HG03196 (cell line): Measurements from ENCODE around the gene GLT8D1.
A peak's percentile ranks its signal among the peaks of the same experiment; 100 is the strongest.

Experiments used
- ATAC-seq: cut with Tn5 transposase; IDR thresholded peaks from one replicate; pipeline ENCODE4 v1.9.1; 2021; ENCODE audit not compliant: unreplicated experiment

The GLT8D1 gene

GRCh38 chr3:52712291-52713212 lies 7.0 kb upstream of the GLT8D1 start:
- ATAC-seq: no peak

GRCh38 chr3:52710512-52710911 lies 4.9 kb upstream of the GLT8D1 start:
- ATAC-seq: no peak

GRCh38 chr3:52707585-52707984 lies 2.0 kb upstream of the GLT8D1 start:
- no peak for ATAC-seq

DNA sequence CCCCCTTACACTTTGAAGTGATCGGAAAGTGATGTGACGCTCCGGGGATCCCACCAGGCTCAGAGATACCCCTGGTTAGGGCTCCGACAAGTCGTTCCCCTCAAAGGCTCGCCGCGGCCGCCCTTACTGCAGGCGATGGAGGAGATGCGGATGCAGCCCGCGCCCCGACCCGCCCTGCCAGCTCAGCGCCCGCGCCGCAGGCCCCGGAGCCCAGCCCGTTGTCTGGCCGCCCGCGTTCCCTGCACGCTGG lies 228 bp downstream of the GLT8D1 start:
- no peak for ATAC-seq

- ATAC-seq: no peak
These were observed 767 bp downstream of the GLT8D1 start for GRCh38 chr3:52704611-52705437.

DNA sequence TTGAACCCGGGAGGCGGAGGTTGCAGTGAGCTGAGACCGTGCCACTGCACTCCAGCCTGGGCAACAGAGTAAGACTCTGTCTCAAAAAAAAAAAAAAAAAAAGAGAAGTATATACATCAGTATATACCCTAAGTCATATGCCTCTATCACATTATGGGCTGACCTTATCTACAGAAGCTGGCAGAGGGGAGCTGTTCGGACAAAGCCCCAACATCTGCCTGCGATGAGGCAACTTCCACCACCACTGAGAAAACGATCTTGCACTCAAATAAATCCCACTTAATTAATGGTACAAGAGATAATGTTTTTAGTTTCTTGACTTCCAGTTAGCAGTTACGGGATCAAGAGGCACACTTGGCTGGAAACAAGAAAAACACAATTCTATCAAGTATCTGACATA lies 2.2 kb downstream of the GLT8D1 start:
- no peak for ATAC-seq

DNA sequence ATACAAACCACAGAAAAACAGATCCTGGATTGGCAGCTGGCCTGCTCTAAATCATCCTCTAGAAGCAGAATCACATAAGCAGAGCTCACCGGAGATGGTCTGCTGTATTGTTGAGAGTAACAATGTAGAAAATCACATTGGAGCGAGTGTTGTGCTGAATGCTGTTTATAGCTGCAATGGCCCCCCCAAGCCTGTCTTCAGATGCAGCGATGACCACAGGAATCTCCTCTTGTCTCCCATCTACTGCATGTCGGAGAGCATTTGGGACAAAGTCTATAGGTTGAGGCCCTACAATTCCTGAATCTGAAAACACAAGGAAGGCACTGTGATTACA lies 8.0 kb downstream of the GLT8D1 start:
- ATAC-seq: no peak

GRCh38 chr3:52696830-52697631 lies 8.6 kb downstream of the GLT8D1 start:
- ATAC-seq: no peak

- ATAC-seq: no peak
These were observed 9.6 kb downstream of the GLT8D1 start for GRCh38 chr3:52695798-52696671.

DNA sequence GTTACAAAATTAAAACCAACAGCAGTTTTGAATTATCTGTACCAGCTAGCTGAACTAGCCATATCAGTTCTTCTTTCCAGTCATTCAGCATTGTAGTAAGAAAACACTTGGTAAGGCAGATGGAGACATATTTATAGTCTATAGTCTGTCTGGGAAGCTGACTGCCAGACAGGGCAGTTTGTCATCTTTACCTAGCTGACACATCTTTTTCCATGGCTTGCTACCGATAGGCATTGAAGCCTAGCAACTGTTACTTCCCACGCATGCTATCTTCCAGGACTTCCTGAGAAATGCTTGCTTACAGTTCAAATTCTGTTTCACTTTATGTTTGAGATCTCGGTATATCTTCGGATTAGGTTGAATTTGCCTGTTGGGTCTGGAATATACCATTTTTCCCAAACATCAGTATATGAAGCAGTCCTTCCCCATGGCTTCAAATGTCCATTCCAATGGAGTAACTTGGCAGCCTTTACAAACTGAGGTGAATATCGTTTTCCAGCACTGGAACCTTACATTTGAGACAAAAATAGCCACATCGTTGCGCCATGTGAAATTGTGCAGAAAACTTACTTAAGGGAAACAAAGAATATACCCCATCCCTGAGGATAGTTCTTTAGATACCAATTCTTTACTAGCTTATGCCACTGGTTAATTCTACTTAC lies 10.9 kb downstream of the GLT8D1 start:
- no peak for ATAC-seq

DNA sequence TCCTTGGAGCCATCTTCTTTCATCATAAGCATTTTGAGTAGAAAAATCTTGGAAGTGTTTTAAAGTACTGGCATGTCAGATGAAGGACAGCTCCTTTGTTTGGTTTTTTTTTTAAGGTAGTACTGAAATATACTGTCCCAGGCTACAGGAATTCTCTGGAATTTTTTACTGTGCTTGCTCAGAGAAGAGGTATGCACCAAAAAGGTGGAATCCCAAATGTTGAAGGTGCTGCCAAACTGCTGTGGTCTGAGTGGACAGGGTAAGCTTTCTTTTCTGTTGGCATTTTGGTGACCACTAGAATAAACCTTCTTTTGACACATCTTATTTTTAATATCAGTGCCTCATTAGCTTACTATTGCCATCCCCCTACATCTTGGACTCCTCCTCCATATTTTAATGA lies 12.5 kb downstream of the GLT8D1 start:
- ATAC-seq: no peak

DNA sequence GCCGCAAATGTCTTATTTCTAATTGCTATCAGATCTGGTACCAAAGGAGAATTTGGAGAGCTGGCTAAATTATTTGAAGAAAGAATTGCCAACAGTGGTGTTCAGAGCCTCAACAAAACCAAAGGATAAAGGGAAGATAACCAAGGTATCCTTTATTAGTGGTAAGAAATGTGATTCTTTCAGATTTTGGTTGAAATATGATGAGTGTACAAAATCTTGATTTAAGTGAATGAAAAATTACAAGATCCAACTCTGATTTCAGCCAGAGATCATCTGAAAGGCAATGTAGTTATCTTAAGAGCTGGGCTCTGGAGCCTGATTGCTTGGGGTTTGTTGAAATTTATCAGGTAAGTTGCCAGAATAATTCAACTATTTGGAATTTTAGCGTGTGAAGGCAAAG lies 15.0 kb downstream of the GLT8D1 start:
- no peak for ATAC-seq

GRCh38 chr3:52689151-52689550 lies 16.4 kb downstream of the GLT8D1 start:
- no peak for ATAC-seq

GRCh38 chr3:52688266-52688665 lies 17.3 kb downstream of the GLT8D1 start:
- ATAC-seq: no peak

DNA sequence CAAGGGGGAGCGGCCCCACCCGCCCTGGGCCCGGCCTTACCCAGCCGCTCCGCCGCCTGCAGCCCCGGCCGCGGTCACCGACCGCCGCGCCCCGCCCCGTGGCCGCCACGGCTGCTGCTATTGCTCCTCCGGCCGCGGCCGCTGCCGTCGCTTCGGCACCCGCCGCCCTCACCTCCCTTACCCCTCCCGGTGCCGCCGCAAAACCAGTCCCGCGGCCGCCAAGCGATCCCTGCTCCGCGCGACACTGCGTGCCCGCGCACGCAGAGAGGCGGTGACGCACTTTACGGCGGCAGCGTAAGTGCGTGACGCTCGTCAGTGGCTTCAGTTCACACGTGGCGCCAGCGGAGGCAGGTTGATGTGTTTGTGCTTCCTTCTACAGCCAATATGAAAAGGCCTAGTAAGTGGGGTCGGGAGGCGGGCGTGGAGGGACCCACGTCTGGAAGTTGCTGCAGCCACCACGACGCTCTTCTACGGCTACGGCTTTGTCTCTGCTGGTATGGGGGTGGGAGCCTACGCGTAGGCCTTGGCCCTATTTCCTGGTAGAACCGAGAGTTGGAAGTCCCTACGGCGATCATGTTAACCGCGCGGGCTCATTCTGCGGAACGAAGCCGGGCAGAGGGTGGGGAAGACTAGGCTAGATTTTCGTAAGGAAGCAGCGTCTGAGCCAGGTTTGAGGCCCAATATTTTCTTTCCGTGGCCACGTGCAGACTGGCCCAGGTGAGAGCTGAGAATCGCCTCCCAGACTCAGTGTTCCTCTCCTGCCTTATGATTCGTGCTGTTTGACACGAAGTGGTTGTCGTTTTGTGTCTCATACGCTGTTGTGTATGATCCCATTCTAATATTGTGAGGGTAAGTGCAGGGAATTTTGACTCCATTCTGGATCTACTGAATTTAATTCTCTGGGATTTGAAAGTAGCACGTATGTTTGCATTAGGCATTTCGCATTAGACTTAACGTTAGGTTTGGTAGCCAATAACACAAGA lies 19.6 kb downstream of the GLT8D1 start, which contains the start of the genes GNL3 and PBRM1:
GNL3 (plus strand) TSS at position 324 of the 983 bp plus-strand sequence; CDS start at position 385, 61 bp downstream.
PBRM1 (minus strand) TSS at position 205 of the 983 bp plus-strand sequence.
- ATAC-seq: peak; percentile 77

- ATAC-seq: peak; percentile 83
These were observed 20.3 kb downstream of the GLT8D1 start for GRCh38 chr3:52685285-52685708.

- no peak for ATAC-seq
These were observed 21.4 kb downstream of the GLT8D1 start for GRCh38 chr3:52684184-52684583.

GRCh38 chr3:52683611-52684010 lies 22.0 kb downstream of the GLT8D1 start:
- ATAC-seq: no peak

DNA sequence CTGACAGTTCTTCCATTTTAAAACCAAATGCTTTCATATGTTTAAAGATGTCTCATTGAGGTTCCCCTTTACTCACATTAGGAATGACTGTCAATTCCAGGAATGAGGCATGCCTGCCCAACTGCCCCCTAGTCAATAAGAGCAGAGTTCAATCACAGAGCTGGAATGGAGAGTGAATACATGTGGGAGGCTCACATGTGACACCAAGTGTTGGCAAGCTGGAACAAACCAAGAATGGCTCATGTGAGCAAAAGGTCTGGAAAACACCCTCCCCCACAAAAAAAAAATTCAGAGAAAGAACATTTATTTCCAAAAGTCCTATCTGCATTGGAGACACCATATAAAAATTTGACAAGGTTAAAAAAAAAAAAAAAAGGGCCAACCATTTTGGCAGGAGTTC lies 23.6 kb downstream of the GLT8D1 start:
- ATAC-seq: no peak
